ENCODE measurements around the gene STX8.

The STX8 gene

DNA sequence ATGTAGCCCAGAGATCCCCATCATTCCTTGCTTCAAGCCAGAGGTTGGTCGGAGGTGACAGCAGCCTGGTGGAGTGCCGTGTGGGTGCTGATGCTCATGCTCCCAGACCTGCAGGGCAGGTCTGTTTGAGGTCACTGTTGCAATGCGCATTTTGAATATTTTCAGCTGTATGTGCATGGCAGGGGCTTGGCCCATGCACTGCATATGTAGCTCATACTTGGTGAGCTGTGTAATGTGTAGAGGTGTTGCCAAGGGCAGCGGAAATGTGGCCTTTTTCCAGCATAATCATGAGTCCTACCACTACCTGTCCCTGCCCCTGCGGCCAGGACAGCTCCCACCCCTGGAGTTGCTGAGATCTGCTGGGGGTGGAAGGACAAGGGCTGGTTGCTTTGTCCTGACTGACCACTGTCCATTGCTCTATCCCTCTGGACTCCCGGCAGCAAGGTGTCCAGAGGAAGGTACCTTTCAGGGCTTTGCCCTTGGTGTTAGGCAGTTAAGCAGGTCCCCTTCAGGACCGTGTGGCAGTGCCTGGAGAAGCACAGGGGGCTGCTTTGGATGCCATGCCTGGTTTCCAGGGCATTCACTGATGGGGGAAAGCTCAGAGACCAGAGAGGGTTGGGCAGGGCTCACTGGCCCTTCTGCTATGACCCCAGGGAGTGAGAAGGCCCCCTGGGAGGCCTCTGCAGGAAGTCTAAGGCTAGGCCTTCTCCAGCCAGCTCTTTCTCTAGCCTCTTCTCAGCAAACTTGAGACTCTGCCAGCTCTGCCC is 339.2 kb downstream of the STX8 start:
- POLR2A ChIA-PET, result no interaction called here
- CTCF ChIA-PET, result no interaction called here
- TF ChIP-seq TARDBP (IDR thresholded peaks at IDR 0.05) (no peak), HDGF (IDR thresholded peaks at IDR 0.05; ENCODE audit: borderline replicate concordance) (no peak), LEF1 (IDR thresholded peaks at IDR 0.05; ENCODE audit: borderline replicate concordance) (no peak)
- DNase-seq (ENCODE audit: extremely low spot score), result no peak

DNA sequence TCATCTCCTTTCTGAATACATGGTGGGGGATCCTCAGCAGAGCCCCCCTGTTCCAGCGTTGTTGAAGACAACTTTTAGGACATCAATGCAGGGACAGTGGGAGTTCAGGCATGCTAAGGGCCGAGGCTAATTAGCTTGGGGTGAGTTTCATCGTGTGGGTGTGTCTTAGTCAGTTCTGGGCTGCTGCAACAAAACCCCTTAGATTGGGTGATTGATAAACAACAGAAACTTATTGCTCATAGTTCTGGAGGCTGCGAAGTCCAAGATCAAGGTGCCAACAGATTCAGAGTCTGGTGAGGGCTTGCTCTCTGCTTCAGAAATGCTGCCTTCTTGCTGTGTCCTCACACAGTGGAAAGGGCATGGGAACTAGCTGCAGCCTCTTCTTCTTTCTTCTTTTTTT is 340.3 kb downstream of the STX8 start:
- ChIA-PET CTCF (no interaction called here), POLR2A (no interaction called here)
- TF ChIP-seq, protein P1, sequence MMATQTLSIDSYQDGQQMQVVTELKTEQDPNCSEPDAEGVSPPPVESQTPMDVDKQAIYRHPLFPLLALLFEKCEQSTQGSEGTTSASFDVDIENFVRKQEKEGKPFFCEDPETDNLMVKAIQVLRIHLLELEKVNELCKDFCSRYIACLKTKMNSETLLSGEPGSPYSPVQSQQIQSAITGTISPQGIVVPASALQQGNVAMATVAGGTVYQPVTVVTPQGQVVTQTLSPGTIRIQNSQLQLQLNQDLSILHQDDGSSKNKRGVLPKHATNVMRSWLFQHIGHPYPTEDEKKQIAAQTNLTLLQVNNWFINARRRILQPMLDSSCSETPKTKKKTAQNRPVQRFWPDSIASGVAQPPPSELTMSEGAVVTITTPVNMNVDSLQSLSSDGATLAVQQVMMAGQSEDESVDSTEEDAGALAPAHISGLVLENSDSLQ (IDR thresholded peaks at IDR 0.05), result no peak
- no peak for TF ChIP-seq BHLHE40 (IDR thresholded peaks at IDR 0.05; ENCODE audit: borderline replicate concordance)
- TF ChIP-seq FOXA1 (IDR thresholded peaks at IDR 0.05), result no peak
- TF ChIP-seq HDGF (IDR thresholded peaks at IDR 0.05; ENCODE audit: borderline replicate concordance), result no peak
- no peak for TF ChIP-seq ARNT (IDR thresholded peaks at IDR 0.05)
- no peak for TF ChIP-seq SUZ12 (IDR thresholded peaks at IDR 0.05)
- no peak for TF ChIP-seq L3MBTL2 (conservative IDR thresholded peaks at IDR 0.05)
- TF ChIP-seq ELF4 (IDR thresholded peaks at IDR 0.05), result no peak
- TF ChIP-seq CTBP1 (IDR thresholded peaks at IDR 0.05; ENCODE audit: borderline replicate concordance), result no peak
- no peak for TF ChIP-seq FOXK2 (IDR thresholded peaks at IDR 0.05)
- no peak for TF ChIP-seq LEF1 (IDR thresholded peaks at IDR 0.05; ENCODE audit: borderline replicate concordance)
- no peak for TF ChIP-seq FOXM1 (IDR thresholded peaks at IDR 0.05; ENCODE audit: borderline replicate concordance)
- TF ChIP-seq ZNF384 (IDR thresholded peaks at IDR 0.05), result no peak
- TF ChIP-seq TARDBP (IDR thresholded peaks at IDR 0.05), result no peak
- TF ChIP-seq NFRKB (IDR thresholded peaks at IDR 0.05), result no peak
- TF ChIP-seq SP1 (IDR thresholded peaks at IDR 0.05), result no peak
- DNase-seq (ENCODE audit: extremely low spot score), result no peak

DNA sequence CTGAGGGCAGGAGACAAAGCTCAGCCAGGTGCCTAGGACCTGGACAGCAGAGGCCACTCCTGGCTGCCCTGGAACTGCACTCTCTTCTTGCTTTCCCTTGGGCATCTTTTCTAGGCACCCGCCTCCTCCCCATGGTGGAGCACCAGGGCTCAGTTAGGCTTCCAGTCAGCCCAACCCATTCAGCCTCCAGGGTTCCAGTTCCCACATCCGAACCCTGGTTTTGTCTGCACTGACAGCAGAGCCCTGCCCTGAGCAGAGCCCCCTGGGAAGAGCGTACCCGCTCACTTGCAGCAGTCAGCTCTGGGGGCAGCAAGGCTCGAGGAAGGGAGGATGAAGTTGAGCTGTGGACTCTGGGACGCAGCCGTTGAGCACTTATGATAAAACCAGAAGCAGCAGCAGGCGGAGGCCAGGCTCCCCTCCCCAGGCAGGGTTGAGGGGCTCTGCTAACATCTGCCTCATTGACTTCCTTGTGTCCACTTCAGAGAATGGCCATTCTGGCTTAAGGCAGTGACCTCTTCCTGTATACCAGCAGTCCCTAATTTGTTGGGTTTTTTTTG is 341.2 kb downstream of the STX8 start:
- DNase-seq (ENCODE audit: extremely low spot score), result no peak
- ChIA-PET POLR2A (no interaction called here), CTCF (no interaction called here)
- TF ChIP-seq ARNT (IDR thresholded peaks at IDR 0.05) (no peak), L3MBTL2 (conservative IDR thresholded peaks at IDR 0.05) (no peak), FOXM1 (IDR thresholded peaks at IDR 0.05; ENCODE audit: borderline replicate concordance) (no peak), LEF1 (IDR thresholded peaks at IDR 0.05; ENCODE audit: borderline replicate concordance) (no peak), FOXK2 (IDR thresholded peaks at IDR 0.05) (no peak), HDGF (IDR thresholded peaks at IDR 0.05; ENCODE audit: borderline replicate concordance) (no peak), SUZ12 (IDR thresholded peaks at IDR 0.05) (no peak), NFRKB (IDR thresholded peaks at IDR 0.05) (no peak), ELF4 (IDR thresholded peaks at IDR 0.05) (no peak), SP1 (IDR thresholded peaks at IDR 0.05) (no peak), TARDBP (IDR thresholded peaks at IDR 0.05) (no peak), ZNF384 (IDR thresholded peaks at IDR 0.05) (no peak), CTBP1 (IDR thresholded peaks at IDR 0.05; ENCODE audit: borderline replicate concordance) (no peak), BHLHE40 (IDR thresholded peaks at IDR 0.05; ENCODE audit: borderline replicate concordance) (no peak), FOXA1 (IDR thresholded peaks at IDR 0.05) (no peak)
- TF ChIP-seq, protein P1 (IDR thresholded peaks at IDR 0.05), result no peak

DNA sequence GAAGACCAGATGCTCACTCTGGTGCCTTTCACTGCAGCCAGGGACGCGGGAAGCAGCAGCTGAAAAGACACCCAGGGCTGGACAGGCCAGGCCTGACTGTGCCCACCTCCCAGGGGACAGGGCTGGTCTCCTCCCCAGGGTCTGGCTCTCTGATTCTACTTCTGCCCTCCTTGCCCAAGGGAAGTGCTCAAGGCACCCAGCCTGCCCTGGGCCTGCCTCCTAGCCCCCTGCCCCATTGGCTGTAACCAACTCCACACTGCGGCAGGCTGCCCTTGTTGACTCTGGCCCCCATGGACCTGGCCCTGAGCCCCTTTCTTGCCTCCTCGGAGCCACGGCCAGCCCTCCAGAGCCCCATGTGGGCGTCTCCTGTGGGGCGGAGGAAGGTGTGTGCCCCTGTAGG is 341.9 kb downstream of the STX8 start:
- DNase-seq (ENCODE audit: extremely low spot score), result no peak
- CTCF ChIA-PET, result no interaction called here
- TF ChIP-seq ZNF384 (IDR thresholded peaks at IDR 0.05) (no peak), HDGF (IDR thresholded peaks at IDR 0.05; ENCODE audit: borderline replicate concordance) (no peak), CTBP1 (IDR thresholded peaks at IDR 0.05; ENCODE audit: borderline replicate concordance) (no peak), TARDBP (IDR thresholded peaks at IDR 0.05) (no peak), L3MBTL2 (conservative IDR thresholded peaks at IDR 0.05) (no peak), SP1 (IDR thresholded peaks at IDR 0.05) (no peak), FOXA1 (IDR thresholded peaks at IDR 0.05) (no peak), ELF4 (IDR thresholded peaks at IDR 0.05) (no peak), LEF1 (IDR thresholded peaks at IDR 0.05; ENCODE audit: borderline replicate concordance) (no peak), BHLHE40 (IDR thresholded peaks at IDR 0.05; ENCODE audit: borderline replicate concordance) (no peak), NFRKB (IDR thresholded peaks at IDR 0.05) (no peak), SUZ12 (IDR thresholded peaks at IDR 0.05) (no peak), ARNT (IDR thresholded peaks at IDR 0.05) (no peak), FOXK2 (IDR thresholded peaks at IDR 0.05) (no peak), FOXM1 (IDR thresholded peaks at IDR 0.05; ENCODE audit: borderline replicate concordance) (no peak)
- TF ChIP-seq, protein P1 (IDR thresholded peaks at IDR 0.05), result no peak
- POLR2A ChIA-PET, result no interaction called here

DNA sequence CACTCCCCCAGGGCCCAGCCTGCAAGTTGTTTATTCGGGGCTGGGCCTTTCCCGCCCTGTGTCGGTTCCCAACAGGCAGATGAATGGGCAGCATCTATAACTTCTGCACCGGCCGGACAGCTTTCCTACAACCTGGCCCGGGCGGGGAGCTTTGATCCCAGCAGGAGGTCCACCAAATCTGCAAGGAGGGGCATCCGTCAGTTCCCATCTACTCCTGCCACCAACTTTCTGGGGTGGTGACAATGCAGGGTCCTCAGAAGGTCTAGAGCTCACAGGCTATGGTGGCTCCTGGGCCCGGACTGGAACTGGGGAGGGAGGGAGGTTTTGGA is 342.4 kb downstream of the STX8 start:
- TF ChIP-seq CTBP1 (IDR thresholded peaks at IDR 0.05; ENCODE audit: borderline replicate concordance), result no peak
- no peak for TF ChIP-seq SUZ12 (IDR thresholded peaks at IDR 0.05)
- no peak for TF ChIP-seq SP1 (IDR thresholded peaks at IDR 0.05)
- TF ChIP-seq NFRKB (IDR thresholded peaks at IDR 0.05), result no peak
- TF ChIP-seq, protein P1 (IDR thresholded peaks at IDR 0.05), result no peak
- TF ChIP-seq ZNF384 (IDR thresholded peaks at IDR 0.05), result no peak
- TF ChIP-seq ARNT (IDR thresholded peaks at IDR 0.05), result no peak
- no peak for TF ChIP-seq HDGF (IDR thresholded peaks at IDR 0.05; ENCODE audit: borderline replicate concordance)
- TF ChIP-seq L3MBTL2 (conservative IDR thresholded peaks at IDR 0.05), result no peak
- no peak for TF ChIP-seq ELF4 (IDR thresholded peaks at IDR 0.05)
- DNase-seq (ENCODE audit: extremely low spot score), result no peak
- CTCF ChIA-PET, result no interaction called here
- POLR2A ChIA-PET, result no interaction called here
